ENCODE measurements around the gene DPH6. TPM values are rescaled to one million over a fixed set of nuclear protein-coding genes. Genes with fewer than 3 reads are reported as not detected.

DPH6 gene
- total RNA-seq, 1 donor from 2014 or later: 30.2 TPM

DNA sequence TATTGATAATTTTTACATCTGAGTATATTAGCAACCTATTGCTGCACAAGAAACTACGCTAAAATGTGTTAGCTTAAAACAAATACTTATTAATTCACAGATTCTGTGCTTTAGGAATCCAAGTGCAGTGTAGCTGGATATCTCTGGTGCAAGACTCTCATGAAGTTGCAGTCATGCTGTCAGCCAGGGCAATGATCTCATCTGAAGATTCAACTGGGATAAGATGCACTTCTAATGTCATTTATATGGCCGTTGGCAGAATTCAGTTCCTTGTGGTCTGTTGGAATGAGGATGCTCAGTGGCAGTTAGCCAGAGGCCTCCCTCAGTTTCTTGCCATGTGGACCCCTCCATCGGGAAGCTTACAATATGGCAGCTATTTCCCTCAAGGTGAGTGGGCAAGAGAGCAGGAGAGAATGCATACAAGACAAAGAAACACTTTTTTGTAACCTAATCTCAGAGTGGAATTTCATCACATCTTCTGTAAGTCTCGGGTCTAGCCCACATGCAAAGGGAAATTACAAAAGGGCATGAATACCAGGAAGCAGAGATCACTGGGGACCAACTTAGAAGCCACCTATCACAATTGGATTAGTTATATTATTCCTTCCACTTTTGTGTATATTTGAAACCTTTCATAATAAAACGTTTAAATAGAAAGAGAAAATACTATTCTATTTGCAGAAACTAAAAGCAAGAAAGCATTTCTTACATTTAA is 61.6 kb downstream of the DPH6 start:
- Histone ChIP-seq H3K4me3 (no peak overlapping the region), H3K27me3 (no peaks in the 10 kb centered on the region), H3K9me3 (no peaks in the 10 kb centered on the region), H3K4me1 (peaks cover 8% of the 10 kb centered on the region), H3K27ac (no peak overlapping the region), H3K36me3 (no peaks in the 10 kb centered on the region)
- TF ChIP-seq, protein P1, sequence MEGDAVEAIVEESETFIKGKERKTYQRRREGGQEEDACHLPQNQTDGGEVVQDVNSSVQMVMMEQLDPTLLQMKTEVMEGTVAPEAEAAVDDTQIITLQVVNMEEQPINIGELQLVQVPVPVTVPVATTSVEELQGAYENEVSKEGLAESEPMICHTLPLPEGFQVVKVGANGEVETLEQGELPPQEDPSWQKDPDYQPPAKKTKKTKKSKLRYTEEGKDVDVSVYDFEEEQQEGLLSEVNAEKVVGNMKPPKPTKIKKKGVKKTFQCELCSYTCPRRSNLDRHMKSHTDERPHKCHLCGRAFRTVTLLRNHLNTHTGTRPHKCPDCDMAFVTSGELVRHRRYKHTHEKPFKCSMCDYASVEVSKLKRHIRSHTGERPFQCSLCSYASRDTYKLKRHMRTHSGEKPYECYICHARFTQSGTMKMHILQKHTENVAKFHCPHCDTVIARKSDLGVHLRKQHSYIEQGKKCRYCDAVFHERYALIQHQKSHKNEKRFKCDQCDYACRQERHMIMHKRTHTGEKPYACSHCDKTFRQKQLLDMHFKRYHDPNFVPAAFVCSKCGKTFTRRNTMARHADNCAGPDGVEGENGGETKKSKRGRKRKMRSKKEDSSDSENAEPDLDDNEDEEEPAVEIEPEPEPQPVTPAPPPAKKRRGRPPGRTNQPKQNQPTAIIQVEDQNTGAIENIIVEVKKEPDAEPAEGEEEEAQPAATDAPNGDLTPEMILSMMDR (IDR thresholded peaks at IDR 0.05): no peak
- TF ChIP-seq POLR2A (IDR thresholded peaks at IDR 0.05) (no peak), POLR2AphosphoS5 (IDR thresholded peaks at IDR 0.05; ENCODE audit: insufficient read depth in 1 of 2, low read depth in 1 of 2) (no peak)
- intact Hi-C loops (cut with DNase I): no loop called here
- no peak for DNase-seq (ENCODE audit: extremely low spot score in 2 of 2)

GRCh38 chr15:35481992-35482391 is 64.0 kb downstream of the DPH6 start:
- intact Hi-C loops (cut with DNase I): no loop called here
- TF ChIP-seq POLR2AphosphoS5 (IDR thresholded peaks at IDR 0.05; ENCODE audit: insufficient read depth in 1 of 2, low read depth in 1 of 2) (no peak), POLR2A (IDR thresholded peaks at IDR 0.05) (no peak)
- TF ChIP-seq, protein P1 (IDR thresholded peaks at IDR 0.05): no peak
- Histone ChIP-seq H3K4me1 (peaks cover 8% of the 10 kb centered on the region), H3K36me3 (no peaks in the 10 kb centered on the region), H3K27me3 (no peaks in the 10 kb centered on the region), H3K4me3 (no peak overlapping the region), H3K9me3 (no peaks in the 10 kb centered on the region), H3K27ac (no peak overlapping the region)
- DNase-seq (ENCODE audit: extremely low spot score in 2 of 2): no peak

DNA sequence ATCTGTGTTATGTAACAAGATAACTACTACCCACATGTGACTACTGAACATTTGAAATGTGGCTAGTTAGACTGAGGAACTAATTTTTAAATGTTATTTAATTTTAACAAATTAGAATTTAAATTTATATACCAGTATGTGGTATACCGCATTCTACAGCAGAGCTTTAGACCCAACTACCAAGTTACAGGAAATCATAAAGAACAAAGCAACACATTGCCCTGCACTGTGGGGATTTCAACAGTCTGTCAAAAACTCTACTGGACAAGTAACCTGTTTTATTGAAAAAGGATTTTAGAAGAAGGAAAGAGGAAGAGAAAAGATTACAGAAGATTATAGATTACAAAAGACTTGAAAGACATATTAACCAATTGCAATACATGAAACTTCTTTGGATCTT is 64.9 kb downstream of the DPH6 start:
- peaks cover 8% of the 10 kb centered on the region for H3K4me1 ChIP-seq
- H3K36me3 ChIP-seq: no peaks in the 10 kb centered on the region
- no peak for DNase-seq (ENCODE audit: extremely low spot score in 2 of 2)
- no peak overlapping the region for H3K27ac ChIP-seq
- H3K27me3 ChIP-seq: no peaks in the 10 kb centered on the region
- no peaks in the 10 kb centered on the region for H3K9me3 ChIP-seq
- TF ChIP-seq POLR2A (IDR thresholded peaks at IDR 0.05): no peak
- TF ChIP-seq, protein P1 (IDR thresholded peaks at IDR 0.05): no peak
- TF ChIP-seq POLR2AphosphoS5 (IDR thresholded peaks at IDR 0.05; ENCODE audit: insufficient read depth in 1 of 2, low read depth in 1 of 2): no peak
- intact Hi-C loops (cut with DNase I): no loop called here
- H3K4me3 ChIP-seq: no peak overlapping the region

GRCh38 chr15:35479423-35479822 is 66.5 kb downstream of the DPH6 start:
- H3K9me3 ChIP-seq: no peaks in the 10 kb centered on the region
- no peaks in the 10 kb centered on the region for H3K27me3 ChIP-seq
- peaks cover 8% of the 10 kb centered on the region for H3K4me1 ChIP-seq
- intact Hi-C loops (cut with DNase I): no loop called here
- TF ChIP-seq POLR2AphosphoS5 (IDR thresholded peaks at IDR 0.05; ENCODE audit: insufficient read depth in 1 of 2, low read depth in 1 of 2) (no peak), POLR2A (IDR thresholded peaks at IDR 0.05) (no peak)
- TF ChIP-seq, protein P1 (IDR thresholded peaks at IDR 0.05): no peak
- no peak overlapping the region for H3K4me3 ChIP-seq
- DNase-seq (ENCODE audit: extremely low spot score in 2 of 2): no peak
- no peaks in the 10 kb centered on the region for H3K36me3 ChIP-seq
- H3K27ac ChIP-seq: no peak overlapping the region

Measured in vagina (tissue), 2 donors.